Activated T-cell treated with anti-CD3 and anti-CD28 coated beads for 4 hours (primary cell): ENCODE measurements around the gene ASCC1.
"Not testable (repeated sequence)": the region's sequence is repeated elsewhere in the genome, so short reads cannot be mapped to it uniquely, and the experiment has no call there.

Source experiments
- DNase-seq: peaks from one replicate; pipeline ENCODE4 v3.0.0-alpha.2; 2020

ASCC1 gene

GRCh38 chr10:72167118-72167517 lies 49.0 kb downstream of the ASCC1 start:
- DNase-seq = no peak

DNA sequence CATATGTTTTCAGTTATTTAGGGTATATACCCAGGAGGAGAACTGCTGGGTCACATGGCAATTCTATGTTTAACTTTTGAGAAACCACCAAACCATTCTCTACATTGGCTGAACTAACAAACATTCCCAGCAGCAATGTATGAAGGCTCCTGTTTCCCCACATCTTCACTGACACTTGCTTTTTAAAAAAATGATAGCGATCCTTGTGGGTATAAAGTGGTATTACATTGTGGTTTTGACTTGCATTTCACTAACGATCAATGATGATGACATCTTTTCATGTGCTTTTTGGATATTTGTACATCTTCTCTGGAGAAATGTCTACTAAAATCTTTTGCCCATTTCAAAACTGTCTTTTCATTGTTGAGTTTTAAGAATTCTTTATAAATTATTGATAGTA lies 51.5 kb downstream of the ASCC1 start:
- DNase-seq = no peak

DNA sequence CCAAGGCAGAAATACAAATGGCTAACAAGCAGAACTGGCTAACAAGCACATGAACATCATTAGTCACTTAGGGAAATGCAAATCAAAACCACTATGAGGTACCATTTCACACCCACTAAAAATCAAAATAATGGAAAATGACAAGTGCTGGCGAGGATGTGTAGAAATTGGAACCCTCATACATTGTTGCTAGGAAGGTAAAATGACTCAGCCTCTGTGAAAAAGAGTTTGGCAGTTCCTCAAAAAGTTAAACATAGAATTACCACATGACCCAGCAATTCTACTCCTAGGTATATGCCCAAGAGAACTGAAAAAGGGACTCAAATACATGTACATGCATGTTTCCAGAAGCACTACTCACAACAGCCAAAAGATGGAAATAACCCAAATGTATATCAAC lies 53.1 kb downstream of the ASCC1 start:
- DNase-seq = no peak

DNA sequence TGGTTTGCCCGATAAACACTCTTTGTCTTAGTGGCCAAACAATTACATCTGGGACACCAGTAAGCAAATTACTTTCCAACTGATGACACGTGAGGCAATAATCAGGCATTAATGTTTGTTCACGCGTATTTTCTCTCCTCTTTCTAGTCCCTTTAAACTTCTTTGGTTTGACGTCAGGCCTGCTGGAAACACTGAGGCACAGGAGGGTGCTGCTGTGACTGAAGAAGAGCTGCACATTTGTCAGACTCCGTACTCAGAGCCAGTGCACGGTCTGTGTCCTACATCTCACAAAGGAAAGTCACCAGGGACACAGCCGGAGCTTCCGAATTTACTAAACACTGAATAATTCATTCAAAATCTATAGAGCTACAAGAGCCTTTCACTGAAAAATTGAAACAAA lies 57.9 kb downstream of the ASCC1 start:
- no peak for DNase-seq

- DNase-seq = no peak
Measured at GRCh38 chr10:72156223-72156622, 59.9 kb downstream of the ASCC1 start.

DNA sequence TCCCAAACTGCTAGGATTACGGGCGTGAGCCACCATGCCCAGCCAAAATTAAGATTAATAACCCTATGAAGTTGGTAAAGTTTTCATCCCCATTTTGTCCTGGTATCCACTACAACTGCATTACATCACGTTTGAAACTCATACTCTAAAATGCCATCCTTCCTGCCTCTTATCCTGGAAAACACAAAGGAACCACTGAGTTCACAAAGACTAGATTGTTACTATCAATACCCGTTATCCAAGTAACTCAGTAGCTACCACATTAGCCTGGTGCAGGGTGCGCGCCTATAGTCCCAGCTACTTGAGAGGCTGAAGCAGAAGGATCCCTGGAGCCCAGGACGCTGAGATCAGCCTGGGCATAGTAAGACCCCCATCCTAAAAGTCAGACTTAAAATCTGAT lies 63.8 kb downstream of the ASCC1 start:
- no peak for DNase-seq

DNA sequence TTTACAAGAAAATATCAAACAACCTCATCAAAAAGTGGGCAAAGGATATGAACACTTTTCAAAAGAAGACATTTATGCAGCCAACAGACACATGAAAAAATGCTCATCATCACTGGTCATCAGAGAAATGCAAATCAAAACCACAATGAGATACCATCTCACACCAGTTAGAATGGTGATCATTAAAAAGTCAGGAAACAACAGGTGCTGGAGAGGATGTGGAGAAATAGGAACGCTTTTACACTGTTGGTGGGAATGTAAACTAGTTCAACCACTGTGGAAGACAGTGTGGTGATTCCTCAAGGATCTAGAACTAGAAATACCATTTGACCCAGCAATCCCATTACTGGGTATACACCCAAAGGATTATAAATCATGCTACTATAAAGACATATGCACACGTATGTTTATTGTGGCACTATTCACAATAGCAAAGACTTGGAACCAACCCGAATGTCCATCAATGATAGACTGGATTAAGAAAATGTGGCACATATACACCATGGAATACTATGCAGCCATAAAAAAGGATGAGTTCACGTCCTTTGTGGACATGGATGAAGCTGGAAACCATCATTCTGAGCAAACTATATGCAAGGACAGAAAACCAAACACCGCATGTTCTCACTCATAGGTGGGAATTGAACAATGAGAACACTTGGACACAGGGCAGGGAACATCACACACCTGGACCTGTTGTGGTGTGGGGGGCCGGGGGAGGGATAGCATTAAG lies 65.2 kb downstream of the ASCC1 start:
- DNase-seq = not testable (repeated sequence)

- DNase-seq = not testable (repeated sequence)
Measured at GRCh38 chr10:72147324-72147584, 68.8 kb downstream of the ASCC1 start.

DNA sequence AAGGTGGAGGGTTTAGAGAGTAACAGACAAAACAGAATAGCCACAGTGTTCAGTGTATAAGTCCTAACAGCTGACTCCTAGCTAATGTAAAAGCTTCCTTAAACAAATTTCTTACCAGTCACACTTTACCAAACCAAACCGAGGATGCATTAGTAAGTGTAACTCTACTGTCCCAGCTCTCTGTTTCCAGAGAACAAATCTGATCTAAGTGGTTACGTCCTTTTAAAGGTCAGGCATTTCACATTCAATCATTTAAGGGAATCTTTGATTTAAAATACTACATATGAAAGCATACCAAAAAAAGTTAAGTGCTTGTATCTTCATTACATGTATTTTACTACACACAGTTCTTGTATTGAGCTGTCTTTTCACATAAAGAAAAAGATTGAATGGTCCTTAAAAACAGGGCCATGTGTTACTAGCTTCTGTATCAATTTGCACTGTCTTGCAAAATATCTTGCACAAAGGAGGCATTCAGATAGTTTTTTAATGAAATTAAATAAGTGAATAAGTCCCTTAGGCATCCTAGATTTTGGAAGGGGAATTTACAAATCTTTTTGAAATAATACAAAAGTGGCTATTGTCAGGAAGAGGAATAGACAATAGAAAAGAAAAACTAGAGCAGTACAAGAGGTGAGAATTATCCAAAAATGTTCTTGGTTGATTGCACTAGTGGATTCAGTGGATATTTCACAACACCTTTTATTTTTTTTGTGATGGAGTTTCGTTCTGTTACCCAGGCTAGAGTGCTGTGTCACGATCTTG lies 69.3 kb downstream of the ASCC1 start:
- DNase-seq = no peak

DNA sequence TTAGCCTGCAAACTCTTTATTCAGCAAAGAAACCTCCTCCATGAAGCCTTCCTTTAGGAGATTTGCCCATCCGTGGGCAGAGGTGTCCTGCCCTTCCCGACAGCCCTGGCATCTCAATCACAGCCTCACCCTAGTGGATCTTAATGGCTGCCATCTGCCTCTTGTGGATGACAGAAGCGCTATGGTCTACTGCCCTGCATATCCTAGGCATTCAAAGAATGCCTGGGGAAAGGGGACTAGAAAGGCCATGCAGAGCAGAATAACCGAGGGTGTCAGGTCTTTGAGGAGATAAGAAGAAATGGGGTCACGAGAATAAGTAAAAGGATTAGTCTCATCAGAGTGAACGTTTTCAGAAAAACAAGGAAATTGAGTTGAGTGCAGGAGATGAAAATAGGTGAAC lies 70.0 kb downstream of the ASCC1 start:
- DNase-seq = no peak

GRCh38 chr10:72145657-72146056 lies 70.4 kb downstream of the ASCC1 start:
- DNase-seq = no peak

GRCh38 chr10:72140850-72141249 lies 75.2 kb downstream of the ASCC1 start:
- no peak for DNase-seq

DNA sequence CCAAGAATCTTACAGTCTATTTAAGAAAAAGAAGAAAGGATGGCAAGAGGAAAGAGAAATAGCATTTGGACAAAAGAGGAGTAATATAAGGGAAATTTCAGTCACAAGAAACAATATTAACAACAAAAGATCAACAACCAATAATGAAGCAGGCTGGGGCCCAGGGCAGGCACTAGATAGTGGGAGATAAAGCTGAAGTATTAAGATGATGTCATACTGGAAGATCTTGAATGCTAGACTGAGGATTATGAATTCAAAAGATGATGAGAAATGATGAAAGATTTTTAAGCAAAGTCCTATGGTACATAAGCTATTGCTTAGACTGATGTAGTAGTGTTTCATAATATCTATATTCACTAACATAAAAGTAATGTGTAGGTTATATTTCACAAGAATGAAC lies 75.9 kb downstream of the ASCC1 start:
- DNase-seq = no peak

GRCh38 chr10:72137583-72137982 lies 78.5 kb downstream of the ASCC1 start:
- DNase-seq = no peak

- not testable (repeated sequence) for DNase-seq
Measured at GRCh38 chr10:72136225-72136624, 79.9 kb downstream of the ASCC1 start.

DNA sequence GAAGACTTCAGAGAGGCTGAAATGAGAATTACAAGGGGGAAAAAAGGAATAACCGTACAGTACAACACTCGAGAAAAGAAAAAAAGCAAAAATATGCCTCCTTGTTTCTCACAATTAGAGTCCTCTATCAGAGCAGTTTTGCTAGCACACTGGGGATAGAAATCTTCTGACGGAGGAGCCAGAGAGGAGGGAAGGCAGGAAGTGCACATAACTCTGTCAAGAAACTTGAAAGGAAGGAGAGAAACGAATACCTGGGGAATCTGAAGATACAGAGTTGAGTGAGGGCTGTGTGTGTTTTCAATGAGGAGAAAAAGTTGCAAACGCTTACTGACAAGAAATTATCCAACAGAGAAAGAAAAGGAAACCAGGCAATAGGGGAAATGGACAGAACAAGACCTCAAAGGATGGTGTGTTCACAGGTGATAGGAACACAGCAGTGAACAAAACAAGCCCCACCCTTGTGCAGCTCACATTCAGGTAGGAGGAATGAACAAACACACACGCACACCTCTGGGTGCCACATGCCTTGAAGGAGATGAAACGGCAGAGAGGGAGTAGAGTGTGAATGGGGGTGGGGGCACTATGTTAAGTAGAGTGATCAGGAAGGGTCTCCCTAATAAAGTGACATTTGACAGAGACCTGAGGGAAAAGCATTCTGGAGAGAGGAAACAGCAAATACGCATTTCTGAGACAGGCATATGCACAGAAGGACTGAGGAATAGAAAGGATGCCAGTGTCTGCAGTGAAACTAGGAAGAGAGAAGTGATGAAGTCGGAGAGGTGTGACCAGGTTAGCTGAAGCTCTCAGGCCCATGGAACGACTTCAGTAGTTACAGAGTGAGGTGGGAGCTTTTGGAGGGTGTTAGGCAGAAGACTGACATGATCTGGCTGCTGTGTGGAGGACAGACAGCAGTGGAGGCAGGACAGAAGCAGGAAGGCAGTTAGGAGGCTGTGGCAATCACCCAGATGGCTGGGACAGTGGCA lies 81.0 kb downstream of the ASCC1 start:
- DNase-seq = no peak

DNA sequence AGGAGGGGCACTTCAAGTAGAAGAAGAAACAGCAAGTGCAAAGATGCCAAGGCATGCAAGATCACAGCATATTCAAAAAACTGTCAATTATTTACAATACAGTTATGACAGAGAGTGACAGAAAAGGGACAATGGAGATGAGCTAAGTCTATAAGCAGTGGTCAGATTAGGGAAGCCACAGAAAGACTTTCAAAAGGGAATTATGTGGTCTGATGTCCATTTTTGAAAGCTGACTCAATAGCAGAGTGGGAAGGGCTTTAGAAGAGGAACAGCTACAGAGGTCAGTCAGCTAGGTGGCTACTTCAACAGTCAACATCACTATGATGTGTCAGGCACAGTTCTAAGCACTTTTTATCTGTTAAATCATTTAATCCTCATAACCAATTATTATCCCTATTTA lies 82.6 kb downstream of the ASCC1 start:
- no peak for DNase-seq

- no peak for DNase-seq
Measured at GRCh38 chr10:72132854-72133253, 83.2 kb downstream of the ASCC1 start.

- no peak for DNase-seq
Measured at GRCh38 chr10:72127571-72127970, 88.5 kb downstream of the ASCC1 start.

DNA sequence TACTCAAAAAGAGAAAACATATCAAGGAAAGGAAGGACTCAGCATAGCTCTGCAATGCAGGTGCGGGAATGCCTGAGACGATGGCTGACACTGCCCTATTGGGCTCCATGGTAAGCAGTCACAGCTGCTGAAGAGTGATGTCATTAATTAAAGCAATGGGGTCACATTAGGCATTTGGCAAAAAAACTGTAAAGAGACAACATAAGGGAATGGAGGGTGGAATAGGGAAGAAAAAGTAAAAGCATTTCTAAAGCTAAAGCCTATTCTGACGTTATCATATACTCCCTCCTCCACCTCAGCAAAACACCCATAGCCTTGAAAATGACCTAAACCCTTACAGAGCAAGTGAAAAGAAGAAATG lies 89.2 kb downstream of the ASCC1 start:
- DNase-seq = no peak

- no peak for DNase-seq
Measured at GRCh38 chr10:72126184-72126871, 89.7 kb downstream of the ASCC1 start.

- no peak for DNase-seq
Measured at GRCh38 chr10:72124989-72125388, 91.1 kb downstream of the ASCC1 start.

DNA sequence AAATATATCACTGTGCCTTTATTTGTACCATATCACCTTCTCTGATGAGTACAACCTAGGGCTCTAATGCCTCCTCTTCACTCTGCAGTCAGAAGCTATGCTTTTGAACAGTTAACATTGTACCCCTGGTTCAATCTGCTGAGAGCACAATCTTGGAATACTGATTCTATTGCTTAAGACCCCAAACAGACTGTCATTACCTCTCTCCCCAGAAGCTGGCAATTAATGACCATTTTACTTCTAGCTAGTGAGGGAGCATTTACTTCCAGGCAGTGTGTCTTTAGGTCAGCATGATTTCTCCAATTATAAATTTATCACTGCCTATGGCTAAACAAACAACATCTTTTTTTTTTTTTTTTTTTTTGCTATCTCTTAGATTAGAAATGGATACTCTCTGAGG lies 91.7 kb downstream of the ASCC1 start:
- DNase-seq = no peak
